Lower leg skin (tissue), 4 donors: ENCODE data around the gene BRD7. TPM values are rescaled to one million over a fixed set of nuclear protein-coding genes. Genes with fewer than 3 reads are reported as not detected.

Source experiments
- DNase-seq, 2 donors: peaks; one replicate each; pipeline ENCODE4 v3.0.0-alpha.2; 2019; ENCODE audit warnings: low spot score in 2 of 2
- H3K4me3 ChIP-seq: fragments of 200-600 bp; sonication (generic); 2 replicates; pipeline ENCODE4 v1.5.1; 2017; ENCODE audit warnings: mild to moderate bottlenecking, low read depth; ENCODE audit not compliant: poor library complexity, severe bottlenecking
- CTCF ChIP-seq, 3 donors: fragments of 450-650 bp; IDR thresholded peaks; one replicate each; pipeline ENCODE4 v1.5.1; 2016; ENCODE audit warnings: antibody characterized with exemption in 3 of 3, mild to moderate bottlenecking in 3 of 3, moderate library complexity in 2 of 3
- POLR2A ChIP-seq, 2 donors: fragments of 450-650 bp; IDR thresholded peaks; one replicate each; pipeline ENCODE4 v1.6.1; 2016 to 2017; ENCODE audit warnings: antibody characterized with exemption in 2 of 2, mild to moderate bottlenecking in 1 of 2, moderate library complexity in 1 of 2
- WGBS, 2 donors: methylation state at CpG; one replicate each; pipeline ENCODE4 v1.1.5; 2018; 5-methylcytosine and 5-hydroxymethylcytosine counted together
- intact Hi-C: fragments of 100-400 bp; cut with DNase I; formaldehyde crosslinking; loops from one replicate; pipeline ENCODE4 v1.15.0; 2023; ENCODE audit warnings: low total_unique reads
- total RNA-seq, 4 donors: library from RNA; depleted of rRNA; stranded (reverse); fragments of >200 nt; gene quantifications; one replicate each; pipeline ENCODE4 v1.1.0, GENCODE V29; 2016

Gene BRD7
- total RNA-seq = 10 to 100 TPM; 48.6 to 86.3 (median 52.0) TPM

GRCh38 chr16:50368410-50369132 is at the start of gene BRD7:
TSS of gene BRD7 (minus strand) at chr16:50368988. CDS start at chr16:50368774, 214 bp downstream.
- WGBS, 2 donors = 0 to 1% methylated on average over 24 to 40 of the region's 109 CpGs
- peak within 1 kb of the TSS; percentile 95 for H3K4me3 ChIP-seq
- TF ChIP-seq CTCF (IDR thresholded peaks at IDR 0.05) (no peak), POLR2A (IDR thresholded peaks at IDR 0.05) (no peak)
- intact Hi-C loops = no loop called here
- no peak for DNase-seq

- TF ChIP-seq POLR2A (IDR thresholded peaks at IDR 0.05) (no peak), CTCF (IDR thresholded peaks at IDR 0.05) (no peak)
- 65 to 76% methylated on average over 3 of the region's 3 CpGs for WGBS, 2 donors
- DNase-seq = no peak
- H3K4me3 ChIP-seq = no peak overlapping the region
- intact Hi-C loops = no loop called here
These were observed 47.6 kb upstream of the BRD7 start for GRCh38 chr16:50416388-50416787.

GRCh38 chr16:50414152-50414551 is 45.4 kb upstream of the BRD7 start:
- TF ChIP-seq CTCF (IDR thresholded peaks at IDR 0.05) = no peak
- TF ChIP-seq POLR2A (IDR thresholded peaks at IDR 0.05) = no peak
- intact Hi-C loops = no loop called here
- DNase-seq = no peak
- no peak overlapping the region for H3K4me3 ChIP-seq

- WGBS, 2 donors = 88 to 93% methylated on average over 2 of the region's 2 CpGs
- TF ChIP-seq POLR2A (IDR thresholded peaks at IDR 0.05) = no peak
- TF ChIP-seq CTCF (IDR thresholded peaks at IDR 0.05) = no peak
- no peak overlapping the region for H3K4me3 ChIP-seq
- DNase-seq = no peak
- intact Hi-C loops = no loop called here
These were observed 42.2 kb upstream of the BRD7 start for GRCh38 chr16:50411034-50411433.

- no peak for TF ChIP-seq CTCF (IDR thresholded peaks at IDR 0.05)
- no peak for TF ChIP-seq POLR2A (IDR thresholded peaks at IDR 0.05)
- peak; percentile 3 to 53 for DNase-seq
- 56 to 61% methylated on average over 7 of the region's 7 CpGs for WGBS, 2 donors
- intact Hi-C loops = no loop called here
- H3K4me3 ChIP-seq = no peak overlapping the region
These were observed 39.3 kb upstream of the BRD7 start for GRCh38 chr16:50408001-50408561.
